Chondrocyte (in vitro differentiated cells): ENCODE measurements around the gene ZFAND3. TPM values are rescaled to one million over a fixed set of nuclear protein-coding genes. Genes with fewer than 3 reads are reported as not detected.

Experiments used
- DNase-seq: peaks from one replicate; pipeline ENCODE4 v3.0.0; 2021; ENCODE audit warnings: mixed read lengths, low spot score
- H3K27ac Mint-ChIP-seq: one replicate; pipeline ENCODE4 v1.8.0; 2021; ENCODE audit warnings: mild to moderate bottlenecking, moderate library complexity, mixed read lengths; ENCODE audit not compliant: unreplicated experiment
- H3K27me3 Mint-ChIP-seq: 2 replicates; pipeline ENCODE4 v1.8.0; 2021; ENCODE audit warnings: low read depth, mixed read lengths
- H3K36me3 Mint-ChIP-seq: 2 replicates; pipeline ENCODE4 v1.8.0; 2021; ENCODE audit warnings: low read depth, mixed read lengths
- H3K4me1 Mint-ChIP-seq: 2 replicates; pipeline ENCODE4 v1.8.0; 2021; ENCODE audit warnings: low read depth, mild to moderate bottlenecking, mixed read lengths
- H3K4me3 Mint-ChIP-seq: one replicate; pipeline ENCODE4 v1.8.0; 2021; ENCODE audit warnings: mild to moderate bottlenecking, moderate library complexity, mixed read lengths; ENCODE audit not compliant: unreplicated experiment
- H3K9me3 Mint-ChIP-seq: 2 replicates; pipeline ENCODE4 v1.8.0; 2021; ENCODE audit warnings: low read depth, mixed read lengths
- CTCF ChIP-seq: fragments of 200-600 bp; sonication (generic); IDR thresholded peaks from 2 replicates; pipeline ENCODE4 v1.5.0; 2021; ENCODE audit warnings: antibody characterized with exemption, mild to moderate bottlenecking, moderate library complexity
- long read RNA-seq: library from polyadenylated mRNA; stranded (forward); transcript quantifications from one replicate; pipeline ENCODE4 v2.0.0, GENCODE V29; 2021
- total RNA-seq: library from RNA; stranded (reverse); gene quantifications from 3 replicates; pipeline ENCODE4 v1.2.1, GENCODE V29; 2021

Gene ZFAND3
- total RNA-seq = 62.8 to 99.6 TPM (median 98.5 TPM) in 3 replicates
- long read RNA-seq, transcript ZFAND3-201 (6 exons, 3,366 nt) = major isoform, 27 of 37 reads
- long read RNA-seq, partial matches to known transcripts = 2 of 37 reads
- long read RNA-seq, other reads (novel, unspliced or antisense) = 6 of 37 reads

GRCh38 chr6:37819177-37819801 is at the start of gene ZFAND3:
TSS of gene ZFAND3 (plus strand) at chr6:37819727. CDS start at chr6:37819946, 219 bp downstream.
- no peaks in the 10 kb centered on the region for H3K36me3 Mint-ChIP-seq
- no peaks in the 10 kb centered on the region for H3K9me3 Mint-ChIP-seq
- DNase-seq = peak; percentile 98
- peak within 1 kb of the TSS; percentile 99 for H3K27ac Mint-ChIP-seq
- H3K4me3 Mint-ChIP-seq = peak within 1 kb of the TSS; percentile 94
- peaks cover 45% of the 10 kb centered on the region for H3K4me1 Mint-ChIP-seq
- TF ChIP-seq CTCF = no peak
- H3K27me3 Mint-ChIP-seq = no peaks in the 10 kb centered on the region

GRCh38 chr6:37774028-37774680 is 45.4 kb upstream of the ZFAND3 start:
- Mint-ChIP-seq H3K36me3 (peaks cover 5% of the 10 kb centered on the region), H3K4me1 (peaks cover 5% of the 10 kb centered on the region), H3K4me3 (no peak overlapping the region), H3K9me3 (peaks cover 8% of the 10 kb centered on the region), H3K27me3 (peaks cover 2% of the 10 kb centered on the region), H3K27ac (no peak overlapping the region)
- no peak for TF ChIP-seq CTCF
- DNase-seq = no peak

GRCh38 chr6:37776566-37776965 is 43.0 kb upstream of the ZFAND3 start:
- no peak overlapping the region for H3K4me3 Mint-ChIP-seq
- no peak overlapping the region for H3K27ac Mint-ChIP-seq
- H3K4me1 Mint-ChIP-seq = peaks cover 5% of the 10 kb centered on the region
- peaks cover 5% of the 10 kb centered on the region for H3K36me3 Mint-ChIP-seq
- no peaks in the 10 kb centered on the region for H3K27me3 Mint-ChIP-seq
- peaks cover 8% of the 10 kb centered on the region for H3K9me3 Mint-ChIP-seq
- DNase-seq = no peak
- no peak for TF ChIP-seq CTCF

- TF ChIP-seq CTCF = no peak
- peaks cover 8% of the 10 kb centered on the region for H3K9me3 Mint-ChIP-seq
- no peak overlapping the region for H3K4me3 Mint-ChIP-seq
- peaks cover 5% of the 10 kb centered on the region for H3K4me1 Mint-ChIP-seq
- DNase-seq = no peak
- H3K27ac Mint-ChIP-seq = no peak overlapping the region
- no peaks in the 10 kb centered on the region for H3K27me3 Mint-ChIP-seq
- H3K36me3 Mint-ChIP-seq = peaks cover 5% of the 10 kb centered on the region
These were observed 42.2 kb upstream of the ZFAND3 start for GRCh38 chr6:37777272-37777834.

DNA sequence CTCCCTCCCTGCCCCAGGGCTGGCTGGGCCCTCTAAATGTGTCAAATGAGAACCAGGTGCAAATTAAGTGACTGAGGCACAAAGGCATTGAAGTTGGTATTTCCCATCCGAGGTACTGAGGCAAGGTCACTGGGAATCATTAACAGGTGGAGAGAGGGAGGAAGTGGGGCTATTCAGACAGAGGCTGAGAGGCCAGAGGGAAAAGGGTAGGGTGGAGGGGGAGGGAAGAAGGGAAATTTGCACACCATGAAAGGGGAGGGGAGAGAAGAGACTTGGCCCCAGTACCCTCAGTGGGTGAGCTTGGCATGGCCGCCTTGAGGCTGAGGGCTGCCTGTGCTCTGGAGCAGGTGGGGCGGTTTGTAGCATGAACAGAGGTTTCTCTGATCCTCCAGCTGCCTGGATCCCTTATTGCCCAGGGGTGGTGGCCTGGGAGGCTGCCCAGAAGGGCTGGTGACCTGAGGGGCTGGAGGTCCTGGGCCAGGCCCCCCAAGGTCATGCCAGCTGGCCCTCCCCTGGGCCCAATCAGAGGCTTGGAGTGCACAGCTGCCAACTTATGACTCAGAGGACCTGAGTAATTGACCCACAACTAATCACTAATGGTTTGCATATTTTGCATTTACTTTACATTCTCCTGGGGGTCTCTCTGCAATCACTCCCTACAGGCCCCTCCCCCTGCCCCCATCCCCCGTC is 40.3 kb upstream of the ZFAND3 start:
- H3K27ac Mint-ChIP-seq = no peak overlapping the region
- H3K27me3 Mint-ChIP-seq = no peaks in the 10 kb centered on the region
- no peak overlapping the region for H3K4me3 Mint-ChIP-seq
- no peak for TF ChIP-seq CTCF
- peaks cover 19% of the 10 kb centered on the region for H3K4me1 Mint-ChIP-seq
- DNase-seq = no peak
- peaks cover under 1% of the 10 kb centered on the region for H3K36me3 Mint-ChIP-seq
- peaks cover under 1% of the 10 kb centered on the region for H3K9me3 Mint-ChIP-seq
